ENCODE results near the gene WDR48. TPM values are rescaled to one million over a fixed set of nuclear protein-coding genes. Genes with fewer than 3 reads are reported as not detected.

WDR48 gene
- total RNA-seq, 3 donors from 2014 or later (not counting 1 experiment from before 2014, with no cell fraction given) = 89.1 to 101 (median 91.5) TPM

GRCh38 chr3:39068556-39068955 lies 16.7 kb downstream of the WDR48 start:
- no peak for TF ChIP-seq CTCF (IDR thresholded peaks at IDR 0.05)
- Histone ChIP-seq H3K4me1 (ENCODE audit: control insufficient read depth, insufficient read depth, low read length) (no peaks in the 10 kb centered on the region), H3K36me3 (ENCODE audit: control insufficient read depth, insufficient read depth, low read length) (peaks cover 71% of the 10 kb centered on the region), H3K27ac (ENCODE audit: low read length) (no peak overlapping the region), H3K4me3 (ENCODE audit: low read length) (no peak overlapping the region), H3K27me3 (ENCODE audit: control insufficient read depth, insufficient read depth, low read length) (no peaks in the 10 kb centered on the region), H3K9me3 (ENCODE audit: control insufficient read depth, insufficient read depth, low read length) (no peaks in the 10 kb centered on the region)
- intact Hi-C loops (cut with micrococcal nuclease) = no loop called here
- H3K27me3 Mint-ChIP-seq (ENCODE audit: low read depth in 2 of 2) = no peaks in the 10 kb centered on the region
- DNase-seq (no peak), ATAC-seq (no peak)
- no peak overlapping the region for H3K4me3 Mint-ChIP-seq
- no peak overlapping the region for H3K27ac Mint-ChIP-seq
- no peaks in the 10 kb centered on the region for H3K9me3 Mint-ChIP-seq
- peaks cover 38% of the 10 kb centered on the region for H3K36me3 Mint-ChIP-seq
- 100% methylated on average over 1 of the region's 3 CpGs for WGBS (ENCODE audit: insufficient coverage)
- peaks cover 8 to 14% of the 10 kb centered on the region in 2 donors for H3K4me1 Mint-ChIP-seq

- H3K27me3 Mint-ChIP-seq (ENCODE audit: low read depth in 2 of 2) = no peaks in the 10 kb centered on the region
- Histone ChIP-seq H3K36me3 (ENCODE audit: control insufficient read depth, insufficient read depth, low read length) (peaks cover 81% of the 10 kb centered on the region), H3K27me3 (ENCODE audit: control insufficient read depth, insufficient read depth, low read length) (no peaks in the 10 kb centered on the region), H3K27ac (ENCODE audit: low read length) (no peak overlapping the region), H3K4me1 (ENCODE audit: control insufficient read depth, insufficient read depth, low read length) (no peaks in the 10 kb centered on the region), H3K4me3 (ENCODE audit: low read length) (no peak overlapping the region), H3K9me3 (ENCODE audit: control insufficient read depth, insufficient read depth, low read length) (no peaks in the 10 kb centered on the region)
- H3K4me1 Mint-ChIP-seq = no peaks in the 10 kb centered on the region
- intact Hi-C loops (cut with micrococcal nuclease) = no loop called here
- 95% methylated on average over 10 of the region's 10 CpGs for WGBS (ENCODE audit: insufficient coverage)
- no peak for TF ChIP-seq CTCF (IDR thresholded peaks at IDR 0.05)
- no peak overlapping the region for H3K4me3 Mint-ChIP-seq
- peaks cover 28% of the 10 kb centered on the region for H3K36me3 Mint-ChIP-seq
- H3K9me3 Mint-ChIP-seq = no peaks in the 10 kb centered on the region
- no peak overlapping the region for H3K27ac Mint-ChIP-seq
- no peak for ATAC-seq
- no peak for DNase-seq
Measured at GRCh38 chr3:39075910-39076309, 24.1 kb downstream of the WDR48 start.

- no peak overlapping the region for H3K4me3 ChIP-seq (ENCODE audit: low read length)
- Mint-ChIP-seq H3K4me1 (no peaks in the 10 kb centered on the region), H3K27me3 (ENCODE audit: low read depth in 2 of 2) (no peaks in the 10 kb centered on the region), H3K4me3 (no peak overlapping the region), H3K27ac (no peak overlapping the region), H3K36me3 (peaks cover 23% of the 10 kb centered on the region), H3K9me3 (no peaks in the 10 kb centered on the region)
- DNase-seq (no peak), ATAC-seq (no peak)
- no peak for TF ChIP-seq CTCF (IDR thresholded peaks at IDR 0.05)
- no peaks in the 10 kb centered on the region for H3K9me3 ChIP-seq (ENCODE audit: control insufficient read depth, insufficient read depth, low read length)
- peaks cover 62% of the 10 kb centered on the region for H3K36me3 ChIP-seq (ENCODE audit: control insufficient read depth, insufficient read depth, low read length)
- no peak overlapping the region for H3K27ac ChIP-seq (ENCODE audit: low read length)
- H3K4me1 ChIP-seq (ENCODE audit: control insufficient read depth, insufficient read depth, low read length) = no peaks in the 10 kb centered on the region
- intact Hi-C loops (cut with micrococcal nuclease) = no loop called here
- no peaks in the 10 kb centered on the region for H3K27me3 ChIP-seq (ENCODE audit: control insufficient read depth, insufficient read depth, low read length)
Measured at GRCh38 chr3:39079530-39079929, 27.7 kb downstream of the WDR48 start.

GRCh38 chr3:39080026-39080425 lies 28.2 kb downstream of the WDR48 start:
- Histone ChIP-seq H3K27ac (ENCODE audit: low read length) (no peak overlapping the region), H3K4me1 (ENCODE audit: control insufficient read depth, insufficient read depth, low read length) (no peaks in the 10 kb centered on the region), H3K27me3 (ENCODE audit: control insufficient read depth, insufficient read depth, low read length) (no peaks in the 10 kb centered on the region), H3K36me3 (ENCODE audit: control insufficient read depth, insufficient read depth, low read length) (peaks cover 60% of the 10 kb centered on the region), H3K4me3 (ENCODE audit: low read length) (no peak overlapping the region), H3K9me3 (ENCODE audit: control insufficient read depth, insufficient read depth, low read length) (no peaks in the 10 kb centered on the region)
- no peaks in the 10 kb centered on the region for H3K27me3 Mint-ChIP-seq (ENCODE audit: low read depth in 2 of 2)
- no peak overlapping the region for H3K4me3 Mint-ChIP-seq
- TF ChIP-seq CTCF (IDR thresholded peaks at IDR 0.05) = no peak
- H3K9me3 Mint-ChIP-seq = no peaks in the 10 kb centered on the region
- intact Hi-C loops (cut with micrococcal nuclease) = no loop called here
- ATAC-seq (no peak), DNase-seq (no peak)
- H3K36me3 Mint-ChIP-seq = peaks cover 18% of the 10 kb centered on the region
- no peaks in the 10 kb centered on the region for H3K4me1 Mint-ChIP-seq
- no peak overlapping the region for H3K27ac Mint-ChIP-seq
